HG03280 (cell line): ENCODE results near the gene CAB39L.

Experiments used
- ATAC-seq: cut with Tn5 transposase; IDR thresholded peaks from one replicate; pipeline ENCODE4 v1.9.1; 2021; ENCODE audit warnings: mild to moderate bottlenecking, moderate library complexity; ENCODE audit not compliant: unreplicated experiment

Gene CAB39L

GRCh38 chr13:49314344-49314882 lies 129.5 kb downstream of the CAB39L start:
- ATAC-seq = no peak

GRCh38 chr13:49311816-49312215 lies 132.0 kb downstream of the CAB39L start:
- ATAC-seq = no peak

GRCh38 chr13:49310251-49310650 lies 133.6 kb downstream of the CAB39L start:
- ATAC-seq = no peak

GRCh38 chr13:49308921-49309408 lies 134.9 kb downstream of the CAB39L start:
- no peak for ATAC-seq

GRCh38 chr13:49308097-49308875 lies 135.6 kb downstream of the CAB39L start:
- no peak for ATAC-seq

- no peak for ATAC-seq
Measured at GRCh38 chr13:49307365-49307764, 136.5 kb downstream of the CAB39L start.

GRCh38 chr13:49305792-49306425 lies 138.0 kb downstream of the CAB39L start:
- no peak for ATAC-seq

GRCh38 chr13:49304763-49305700 lies 138.8 kb downstream of the CAB39L start:
- ATAC-seq = no peak

- ATAC-seq = no peak
Measured at GRCh38 chr13:49304356-49304755, 139.5 kb downstream of the CAB39L start.

- ATAC-seq = no peak
Measured at GRCh38 chr13:49303533-49304252, 140.2 kb downstream of the CAB39L start.

- ATAC-seq = no peak
Measured at GRCh38 chr13:49302817-49303216, 141.0 kb downstream of the CAB39L start.

- ATAC-seq = no peak
Measured at GRCh38 chr13:49302222-49302621, 141.6 kb downstream of the CAB39L start.

GRCh38 chr13:49300739-49301589 lies 142.9 kb downstream of the CAB39L start:
- peak; percentile 88 for ATAC-seq

GRCh38 chr13:49300276-49300675 lies 143.6 kb downstream of the CAB39L start:
- ATAC-seq = no peak

GRCh38 chr13:49298903-49299605 lies 144.8 kb downstream of the CAB39L start:
- ATAC-seq = no peak

- no peak for ATAC-seq
Measured at GRCh38 chr13:49298416-49298815, 145.4 kb downstream of the CAB39L start.

GRCh38 chr13:49297338-49297737 lies 146.5 kb downstream of the CAB39L start:
- ATAC-seq = no peak

- ATAC-seq = no peak
Measured at GRCh38 chr13:49296659-49297058, 147.2 kb downstream of the CAB39L start.

- ATAC-seq = no peak
Measured at GRCh38 chr13:49295244-49295643, 148.6 kb downstream of the CAB39L start.
